Mesenchymal stem cell (in vitro differentiated cells and primary cell): ENCODE measurements around the gene GATAD1.
"Not testable (repeated sequence)": the region's sequence is repeated elsewhere in the genome, so short reads cannot be mapped to it uniquely, and the experiment has no call there.

Experiments used
- DNase-seq: peaks from one replicate; pipeline ENCODE4 v3.0.0-alpha.2; 2013
- H2AFZ ChIP-seq: one replicate; pipeline ENCODE4 v1.6.1; 2013; ENCODE audit warnings: low read depth, mild to moderate bottlenecking, control low read depth, inconsistent platforms, low read length, moderate library complexity
- H2AK5ac ChIP-seq: 2 replicates; pipeline ENCODE4 v1.6.1; 2013; ENCODE audit warnings: low read length, moderate library complexity, mild to moderate bottlenecking, inconsistent platforms; ENCODE audit not compliant: severe bottlenecking
- H2BK120ac ChIP-seq: one replicate; pipeline ENCODE4 v1.6.1; 2013; ENCODE audit warnings: low read depth, mild to moderate bottlenecking, inconsistent platforms, low read length, moderate library complexity
- H2BK12ac ChIP-seq, 2 experiments: one replicate each; pipeline ENCODE4 v1.6.1; 2013; ENCODE audit warnings: inconsistent platforms in 2 of 2, low read length in 2 of 2, mild to moderate bottlenecking in 2 of 2, moderate library complexity in 2 of 2, control low read depth in 1 of 2
- H2BK15ac ChIP-seq: one replicate; pipeline ENCODE4 v1.6.1; 2013; ENCODE audit warnings: mild to moderate bottlenecking, low read depth, inconsistent platforms; ENCODE audit not compliant: poor library complexity, severe bottlenecking
- H2BK5ac ChIP-seq: 2 replicates; pipeline ENCODE4 v1.6.1; 2013; ENCODE audit warnings: low read depth, mild to moderate bottlenecking, low read length, control low read depth, inconsistent platforms; ENCODE audit not compliant: poor library complexity, severe bottlenecking
- H3K14ac ChIP-seq, 2 experiments: one replicate each; pipeline ENCODE4 v1.6.1; 2013; ENCODE audit warnings: inconsistent platforms in 2 of 2, low read length in 2 of 2, control low read depth in 1 of 2, mild to moderate bottlenecking in 1 of 2, moderate library complexity in 1 of 2
- H3K18ac ChIP-seq, 2 experiments: one replicate each; pipeline ENCODE4 v1.6.1; 2013; ENCODE audit warnings: inconsistent platforms in 2 of 2, low read length in 2 of 2, control low read depth in 1 of 2, low read depth in 1 of 2, mild to moderate bottlenecking in 1 of 2
- H3K23ac ChIP-seq, 2 experiments: one replicate each; pipeline ENCODE4 v1.6.1; 2013; ENCODE audit warnings: inconsistent platforms in 2 of 2, low read length in 2 of 2, mild to moderate bottlenecking in 2 of 2, moderate library complexity in 2 of 2, control low read depth in 1 of 2
- H3K27ac ChIP-seq: 2 replicates; pipeline ENCODE4 v1.5.1; 2013; ENCODE audit warnings: mild to moderate bottlenecking, moderate library complexity, low read length, control low read depth, inconsistent platforms; ENCODE audit not compliant: poor library complexity, severe bottlenecking
- H3K27me3 ChIP-seq, 2 experiments: 2 replicates each; pipeline versions ENCODE4 v1.6.1 to v1.7.0; 2013; ENCODE audit warnings: low read length in 2 of 2, mild to moderate bottlenecking in 2 of 2, moderate library complexity in 2 of 2, control low read depth in 1 of 2, inconsistent platforms in 1 of 2; ENCODE audit not compliant: control insufficient read depth in 1 of 2, insufficient read depth in 1 of 2
- H3K36me3 ChIP-seq, 2 experiments: 2 replicates each; pipeline versions ENCODE4 v1.6.1 to v1.7.0; 2013; ENCODE audit warnings: low read length in 2 of 2, control low read depth in 1 of 2, inconsistent platforms in 1 of 2, low read depth in 1 of 2, mild to moderate bottlenecking in 1 of 2; ENCODE audit not compliant: insufficient read depth in 2 of 2, control insufficient read depth in 1 of 2
- H3K4ac ChIP-seq, 2 experiments: one replicate each; pipeline ENCODE4 v1.6.1; 2013; ENCODE audit warnings: inconsistent platforms in 2 of 2, low read length in 2 of 2, mild to moderate bottlenecking in 2 of 2, moderate library complexity in 2 of 2, control low read depth in 1 of 2, low read depth in 1 of 2
- H3K4me1 ChIP-seq: 2 replicates; pipeline ENCODE4 v1.6.1; 2013; ENCODE audit warnings: low read depth, low read length, control low read depth; ENCODE audit not compliant: control insufficient read depth, insufficient read depth
- H3K4me2 ChIP-seq: 2 replicates; pipeline ENCODE4 v1.6.1; 2013; ENCODE audit warnings: low read length, mild to moderate bottlenecking, inconsistent platforms; ENCODE audit not compliant: poor library complexity, severe bottlenecking
- H3K4me3 ChIP-seq, 2 experiments: 2 replicates each; pipeline versions ENCODE4 v1.5.1 to v1.7.0; 2013; ENCODE audit warnings: low read length in 2 of 2, mild to moderate bottlenecking in 2 of 2, control low read depth in 1 of 2, low read depth in 1 of 2; ENCODE audit not compliant: insufficient read depth in 1 of 2
- H3K79me1 ChIP-seq: replicated peaks from 2 replicates; pipeline ENCODE4 v1.6.1; 2013; ENCODE audit warnings: mild to moderate bottlenecking, control low read depth, low read length, inconsistent platforms; ENCODE audit not compliant: poor library complexity, severe bottlenecking
- H3K9ac ChIP-seq: 2 replicates; pipeline ENCODE4 v1.7.0; 2013; ENCODE audit warnings: mild to moderate bottlenecking, low read length, moderate library complexity
- H3K9me3 ChIP-seq: 2 replicates; pipeline ENCODE4 v1.7.0; 2013; ENCODE audit warnings: mild to moderate bottlenecking, low read length; ENCODE audit not compliant: control insufficient read depth
- H4K8ac ChIP-seq: one replicate; pipeline ENCODE4 v1.6.1; 2013; ENCODE audit warnings: inconsistent platforms, mild to moderate bottlenecking, low read length, moderate library complexity
- H4K91ac ChIP-seq: one replicate; pipeline ENCODE4 v1.6.1; 2013; ENCODE audit warnings: mild to moderate bottlenecking, low read length, inconsistent platforms
- WGBS: methylation state at CpG from one replicate; pipeline ENCODE4 v1.1.7; 2013; ENCODE audit warnings: mixed read lengths; 5-methylcytosine and 5-hydroxymethylcytosine counted together

The GATAD1 gene

DNA sequence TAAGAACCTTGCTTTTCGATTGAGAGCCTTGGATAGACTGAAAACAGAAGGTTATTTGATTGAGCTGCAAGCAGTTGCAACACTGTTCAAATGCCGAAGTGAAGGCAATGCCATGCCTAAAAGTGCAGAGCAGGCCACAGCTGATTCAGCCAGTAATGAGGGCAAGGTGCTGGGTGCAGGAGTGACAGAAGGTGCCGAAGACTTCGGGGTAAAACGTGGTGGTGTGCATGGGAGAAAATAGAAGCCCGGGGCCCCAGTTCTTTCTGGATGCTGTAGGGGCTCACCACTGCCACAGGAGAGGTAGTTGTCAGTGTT is 43.6 kb upstream of the GATAD1 start:
- Histone ChIP-seq H3K27me3 (no peaks in the 10 kb centered on the region), H3K4me2 (no peak overlapping the region), H2BK120ac (no peak overlapping the region), H2BK15ac (no peak overlapping the region), H3K27ac (no peak overlapping the region), H4K8ac (no peak overlapping the region), H3K4ac (no peak overlapping the region), H3K23ac (no peak overlapping the region), H3K79me1 (peaks cover 1% of the 10 kb centered on the region), H4K91ac (no peak overlapping the region), H3K4me1 (no peaks in the 10 kb centered on the region), H2AFZ (no peak overlapping the region), H3K4me3 (no peak overlapping the region), H3K18ac (no peak overlapping the region), H2BK12ac (no peak overlapping the region), H3K14ac (no peak overlapping the region), H3K36me3 (peaks cover 3 to 21% of the 10 kb centered on the region in 2 experiments), H3K9me3 (no peaks in the 10 kb centered on the region), H2AK5ac (no peak overlapping the region), H2BK5ac (no peak overlapping the region), H3K9ac (no peak overlapping the region)
- no peak for DNase-seq
- 92% methylated on average over 6 of the region's 6 CpGs for WGBS

DNA sequence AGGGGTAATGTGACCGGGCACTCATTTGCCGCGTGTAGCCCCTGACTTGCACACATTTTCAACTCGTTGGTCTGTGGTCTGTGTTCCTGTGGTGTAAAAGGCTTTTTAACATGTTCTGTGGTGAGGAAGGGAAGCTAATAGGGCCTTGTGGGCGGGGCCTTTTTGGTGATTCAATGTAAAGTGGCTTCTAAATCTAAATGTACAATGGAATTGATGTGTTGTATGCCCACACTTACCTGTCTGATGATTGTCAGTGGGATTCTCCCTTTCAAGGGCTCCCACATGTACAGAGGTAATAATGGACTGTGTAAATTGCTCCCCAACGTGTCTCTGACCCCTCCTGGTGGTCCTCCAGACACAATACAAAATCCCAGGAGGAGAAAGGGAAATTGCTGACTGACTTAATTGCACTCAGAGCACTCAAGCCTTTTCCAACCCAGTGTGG is 43.1 kb upstream of the GATAD1 start:
- H3K18ac ChIP-seq = no peak overlapping the region
- H2AK5ac ChIP-seq = no peak overlapping the region
- H3K23ac ChIP-seq = no peak overlapping the region
- no peak overlapping the region for H3K4me2 ChIP-seq
- H3K79me1 ChIP-seq = peaks cover 1% of the 10 kb centered on the region
- no peak overlapping the region for H3K4me3 ChIP-seq
- no peak overlapping the region for H2BK120ac ChIP-seq
- no peak overlapping the region for H2BK12ac ChIP-seq
- no peak overlapping the region for H2BK5ac ChIP-seq
- no peak overlapping the region for H2BK15ac ChIP-seq
- no peak for DNase-seq
- H3K27me3 ChIP-seq = no peaks in the 10 kb centered on the region
- H3K4me1 ChIP-seq = no peaks in the 10 kb centered on the region
- H3K36me3 ChIP-seq = peaks cover 3 to 16% of the 10 kb centered on the region in 2 experiments
- no peaks in the 10 kb centered on the region for H3K9me3 ChIP-seq
- no peak overlapping the region for H3K14ac ChIP-seq
- WGBS = 90% methylated on average over 6 of the region's 6 CpGs
- H3K27ac ChIP-seq = no peak overlapping the region
- H4K8ac ChIP-seq = no peak overlapping the region
- no peak overlapping the region for H3K4ac ChIP-seq
- H2AFZ ChIP-seq = no peak overlapping the region
- no peak overlapping the region for H3K9ac ChIP-seq
- H4K91ac ChIP-seq = no peak overlapping the region

DNA sequence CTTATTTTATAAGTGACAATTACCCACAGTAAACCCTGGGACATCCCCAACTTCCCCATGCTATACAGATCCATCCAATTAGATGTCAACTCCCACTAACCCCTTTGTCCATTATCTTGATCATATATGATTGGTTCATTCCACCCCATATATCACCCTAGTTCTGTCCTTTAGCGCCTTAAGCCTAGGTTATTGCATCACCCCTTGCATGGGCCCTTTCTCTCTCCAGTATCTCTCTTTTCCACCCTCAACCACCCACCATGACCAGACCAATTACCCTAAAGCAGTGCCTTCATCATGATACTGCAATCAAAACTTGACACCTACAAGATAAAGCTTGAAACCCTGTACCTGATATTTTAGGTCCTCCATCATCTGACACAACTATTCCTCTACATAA is 37.9 kb upstream of the GATAD1 start:
- no peaks in the 10 kb centered on the region for H3K36me3 ChIP-seq
- H3K18ac ChIP-seq = no peak overlapping the region
- no peak overlapping the region for H2AFZ ChIP-seq
- 96% methylated on average over 1 of the region's 1 CpG for WGBS
- no peak overlapping the region for H3K4me2 ChIP-seq
- H2AK5ac ChIP-seq = no peak overlapping the region
- no peaks in the 10 kb centered on the region for H3K79me1 ChIP-seq
- H2BK120ac ChIP-seq = no peak overlapping the region
- no peak overlapping the region for H3K4me3 ChIP-seq
- no peak overlapping the region for H3K14ac ChIP-seq
- H2BK5ac ChIP-seq = no peak overlapping the region
- no peaks in the 10 kb centered on the region for H3K9me3 ChIP-seq
- H3K23ac ChIP-seq = no peak overlapping the region
- H3K27ac ChIP-seq = no peak overlapping the region
- no peak overlapping the region for H4K8ac ChIP-seq
- H3K4me1 ChIP-seq = no peaks in the 10 kb centered on the region
- DNase-seq = no peak
- no peak overlapping the region for H2BK15ac ChIP-seq
- H3K4ac ChIP-seq = no peak overlapping the region
- H3K9ac ChIP-seq = no peak overlapping the region
- H2BK12ac ChIP-seq = no peak overlapping the region
- H3K27me3 ChIP-seq = peaks cover 0 to 11% of the 10 kb centered on the region in 2 experiments
- no peak overlapping the region for H4K91ac ChIP-seq

DNA sequence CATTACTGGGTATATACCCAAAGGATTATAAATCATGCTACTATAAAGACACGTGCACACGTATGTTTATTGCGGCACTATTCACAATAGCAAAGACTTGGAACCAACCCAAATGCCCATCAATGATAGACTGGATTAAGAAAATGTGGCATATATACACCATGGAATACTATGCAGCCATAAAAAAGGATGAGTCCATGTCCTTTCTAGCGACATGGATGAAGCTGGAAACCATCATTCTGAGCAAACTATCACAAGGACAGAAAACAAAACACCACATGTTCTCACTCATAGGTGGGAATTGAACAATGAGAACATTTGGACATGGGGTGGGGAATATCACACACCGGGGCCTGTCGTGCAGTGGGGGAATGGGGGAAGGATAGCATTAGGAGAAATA is 37.1 kb upstream of the GATAD1 start:
- H3K4ac ChIP-seq, H2BK15ac ChIP-seq, H3K18ac ChIP-seq, DNase-seq, H3K9ac ChIP-seq, H2BK12ac ChIP-seq, H3K4me1 ChIP-seq, H2AK5ac ChIP-seq, H3K9me3 ChIP-seq, H3K23ac ChIP-seq, H3K4me2 ChIP-seq, H4K8ac ChIP-seq, H3K14ac ChIP-seq, H2AFZ ChIP-seq, H3K27ac ChIP-seq, H3K79me1 ChIP-seq, H2BK120ac ChIP-seq, H4K91ac ChIP-seq, H2BK5ac ChIP-seq, H3K36me3 ChIP-seq, H3K4me3 ChIP-seq: not testable (repeated sequence)
- WGBS = 50% methylated on average over 1 of the region's 6 CpGs
- H3K27me3 ChIP-seq = peaks cover 0 to 11% of the 10 kb centered on the region in 2 experiments
